Measurements from ENCODE around the gene CCNT1. TPM values are rescaled to one million over a fixed set of nuclear protein-coding genes. Genes with fewer than 3 reads are reported as not detected.

CCNT1 gene
- total and polyA plus RNA-seq, 10 of the 15 experiments (the other 5 are each of a cell fraction or from before 2014, with no cell fraction given), result 6.3 to 37.3 (median 20.0) TPM

- TF ChIP-seq IRF5 (IDR thresholded peaks at IDR 0.05; ENCODE audit: borderline replicate concordance) (no peak), CUX1 (IDR thresholded peaks at IDR 0.05; ENCODE audit: insufficient replicate concordance, low read depth, low read length) (no peak), HCFC1 (IDR thresholded peaks at IDR 0.05; ENCODE audit: low read length) (peak; percentile 39; the same call in 1 of the 2 replicates), FOS (IDR thresholded peaks at IDR 0.05; ENCODE audit: borderline replicate concordance, extremely low read depth, insufficient read length) (peak; percentile 84), USF2 (IDR thresholded peaks at IDR 0.05; ENCODE audit: borderline replicate concordance, low read depth, low read length) (no peak), E2F8 (IDR thresholded peaks at IDR 0.05; ENCODE audit: low read depth, partially characterized antibody) (no peak), MLLT1 (IDR thresholded peaks at IDR 0.05) (peak; percentile 81), SMAD5 (IDR thresholded peaks at IDR 0.05; ENCODE audit: low read depth) (peak; percentile 97; the same call in 1 of the 2 replicates), RELB (IDR thresholded peaks at IDR 0.05; ENCODE audit: low read depth) (peak; percentile 84), ZSCAN29 (IDR thresholded peaks at IDR 0.05) (no peak), HSF1 (IDR thresholded peaks at IDR 0.05; ENCODE audit: low read depth, low read length) (no peak)
Measured at GRCh38 chr12:48681710-48682532, 34.6 kb downstream of the CCNT1 start, which contains the start of gene KANSL2 (continued).
